Activated CD8-positive, alpha-beta memory T cell treated with anti-CD3 and anti-CD28 coated beads, Interleukin-2, amount 10 ng/mL, durations not matched to agents 7 days and 5 days (primary cell): ENCODE results near the gene PBX1. TPM values are rescaled to one million over a fixed set of nuclear protein-coding genes. Genes with fewer than 3 reads are reported as not detected.
A peak's percentile ranks its signal among the peaks of the same experiment; 100 is the strongest.
"Not testable (repeated sequence)": the region's sequence is repeated elsewhere in the genome, so short reads cannot be mapped to it uniquely, and the experiment has no call there.

Source experiments
- ATAC-seq: fragments of 150-1000 bp; cut with Tn5 transposase; one replicate; pipeline ENCODE4 v1.10.0; 2021; ENCODE audit warnings: moderate library complexity
- CTCF ChIA-PET: fragments of 350-600 bp; sonication (Branson Sonifier 250); formaldehyde crosslinking; loops from one replicate; lab custom pipeline; 2021; ENCODE audit warnings: antibody characterized with exemption; lab: Charles Lee
- DNase-seq: peaks from one replicate; pipeline ENCODE4 v3.0.0-alpha.2; 2020
- H3K27ac Mint-ChIP-seq: one replicate; pipeline ENCODE4 v1.8.0; 2021; ENCODE audit warnings: mild to moderate bottlenecking, mixed read lengths
- H3K27me3 Mint-ChIP-seq: one replicate; pipeline ENCODE4 v1.8.0; 2021; ENCODE audit warnings: mixed read lengths
- H3K36me3 Mint-ChIP-seq: one replicate; pipeline ENCODE4 v1.8.0; 2021; ENCODE audit warnings: mild to moderate bottlenecking, mixed read lengths
- H3K4me1 Mint-ChIP-seq: one replicate; pipeline ENCODE4 v1.8.0; 2021; ENCODE audit warnings: mixed read lengths
- H3K4me3 Mint-ChIP-seq: one replicate; pipeline ENCODE4 v1.8.0; 2021; ENCODE audit warnings: mild to moderate bottlenecking, moderate library complexity, mixed read lengths
- H3K9me3 Mint-ChIP-seq: one replicate; pipeline ENCODE4 v1.8.0; 2022; ENCODE audit warnings: low read depth, mixed read lengths
- total RNA-seq, 2 experiments: library from RNA; stranded (reverse); gene quantifications; one replicate each; pipeline ENCODE4 v1.2.3, GENCODE V29; 2021

PBX1 gene
- total RNA-seq, 2 experiments from 2014 or later, result not detected

DNA sequence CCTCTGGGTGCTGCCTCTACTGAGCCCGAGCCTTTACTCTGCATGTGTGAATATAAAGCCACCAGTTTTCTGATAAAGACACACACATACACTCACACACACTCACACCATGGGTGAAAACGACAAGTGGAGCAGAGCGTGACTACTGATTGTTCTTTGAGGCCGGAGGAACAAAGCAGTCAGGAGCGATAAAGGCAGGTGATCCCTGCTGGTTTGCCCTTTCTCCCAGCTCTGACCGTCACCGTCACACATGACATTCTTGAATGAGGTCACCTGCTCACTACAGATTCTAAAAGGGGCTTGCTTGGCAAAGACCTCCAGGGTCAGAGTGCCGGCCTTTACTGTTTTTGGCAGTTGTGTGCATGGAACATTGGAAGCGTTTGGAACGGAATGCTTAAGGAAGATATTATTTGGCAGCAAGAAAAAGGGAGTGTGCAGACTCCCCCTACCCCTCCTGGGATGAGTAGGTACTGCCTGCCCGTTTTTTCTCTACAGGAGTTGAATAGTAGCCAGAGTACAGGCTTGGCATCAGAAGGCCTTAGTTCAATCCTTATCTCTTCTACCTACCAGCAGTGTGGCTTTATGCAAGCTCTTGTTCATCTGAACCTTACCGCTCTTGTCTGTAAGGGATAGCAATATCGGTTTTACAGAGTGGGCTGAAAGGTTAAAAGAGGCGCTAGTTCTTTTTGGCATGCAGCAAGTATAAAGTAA lies 79.7 kb downstream of the PBX1 start:
- CTCF ChIA-PET, result no interaction called here
- no peak overlapping the region for H3K4me3 Mint-ChIP-seq
- DNase-seq (no peak), ATAC-seq (no peak)
- H3K27ac Mint-ChIP-seq, result no peak overlapping the region
- peaks cover 2% of the 10 kb centered on the region for H3K9me3 Mint-ChIP-seq
- no peaks in the 10 kb centered on the region for H3K27me3 Mint-ChIP-seq
- H3K4me1 Mint-ChIP-seq, result no peaks in the 10 kb centered on the region
- H3K36me3 Mint-ChIP-seq, result no peaks in the 10 kb centered on the region

DNA sequence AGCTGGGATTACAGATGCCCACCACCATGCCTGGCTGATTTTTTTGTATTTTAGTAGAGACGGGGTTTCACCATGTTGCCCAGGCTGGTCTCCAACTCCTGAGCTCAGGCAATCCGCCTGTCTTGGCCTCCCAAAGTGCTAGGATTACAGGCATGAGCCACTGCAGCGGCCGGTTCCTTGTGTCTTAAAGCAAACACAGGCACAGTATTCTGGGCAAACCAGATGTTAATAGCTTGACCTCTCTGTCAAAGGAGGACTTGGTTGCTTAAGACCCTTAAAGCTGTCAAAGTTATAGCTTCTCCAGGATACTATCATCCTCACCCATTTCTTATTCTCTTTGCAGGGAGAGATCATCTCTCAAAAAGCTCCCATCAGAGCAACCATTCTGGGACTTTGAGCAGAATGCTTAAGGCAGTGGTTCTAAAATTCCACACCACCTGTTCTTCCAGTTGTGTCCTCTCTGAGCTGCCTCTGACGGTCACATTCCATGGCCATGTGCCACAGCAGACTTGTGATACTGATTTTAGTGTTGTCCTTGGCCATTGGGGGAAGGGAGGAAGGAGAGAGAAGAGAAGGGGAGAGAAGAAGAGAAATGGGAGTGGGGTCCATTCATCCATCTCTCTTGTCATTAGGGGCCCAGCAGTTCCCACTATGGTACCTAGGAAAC lies 81.8 kb downstream of the PBX1 start:
- no peak for ATAC-seq
- CTCF ChIA-PET, result no interaction called here
- Mint-ChIP-seq H3K36me3 (no peaks in the 10 kb centered on the region), H3K27me3 (no peaks in the 10 kb centered on the region), H3K27ac (no peak overlapping the region), H3K4me3 (no peak overlapping the region), H3K4me1 (no peaks in the 10 kb centered on the region), H3K9me3 (peaks cover 2% of the 10 kb centered on the region)
- no peak for DNase-seq

- no peak for ATAC-seq
- H3K4me1 Mint-ChIP-seq, result no peaks in the 10 kb centered on the region
- H3K36me3 Mint-ChIP-seq, result no peaks in the 10 kb centered on the region
- no peak overlapping the region for H3K27ac Mint-ChIP-seq
- no peak for DNase-seq
- peaks cover 2% of the 10 kb centered on the region for H3K9me3 Mint-ChIP-seq
- H3K27me3 Mint-ChIP-seq, result no peaks in the 10 kb centered on the region
- H3K4me3 Mint-ChIP-seq, result no peak overlapping the region
- CTCF ChIA-PET, result no interaction called here
These were observed 82.4 kb downstream of the PBX1 start for GRCh38 chr1:164641353-164641730.

- no peaks in the 10 kb centered on the region for H3K4me1 Mint-ChIP-seq
- no peak overlapping the region for H3K27ac Mint-ChIP-seq
- H3K36me3 Mint-ChIP-seq, result no peaks in the 10 kb centered on the region
- CTCF ChIA-PET, result no interaction called here
- no peak for ATAC-seq
- H3K27me3 Mint-ChIP-seq, result no peaks in the 10 kb centered on the region
- no peak overlapping the region for H3K4me3 Mint-ChIP-seq
- DNase-seq, result no peak
- peaks cover 2% of the 10 kb centered on the region for H3K9me3 Mint-ChIP-seq
These were observed 84.0 kb downstream of the PBX1 start for GRCh38 chr1:164643018-164643417.

GRCh38 chr1:164644268-164644667 lies 85.3 kb downstream of the PBX1 start:
- Mint-ChIP-seq H3K27ac (no peak overlapping the region), H3K4me1 (no peaks in the 10 kb centered on the region), H3K27me3 (no peaks in the 10 kb centered on the region), H3K4me3 (no peak overlapping the region), H3K9me3 (peaks cover 1% of the 10 kb centered on the region), H3K36me3 (no peaks in the 10 kb centered on the region)
- CTCF ChIA-PET, result no interaction called here
- no peak for DNase-seq
- ATAC-seq, result no peak

DNA sequence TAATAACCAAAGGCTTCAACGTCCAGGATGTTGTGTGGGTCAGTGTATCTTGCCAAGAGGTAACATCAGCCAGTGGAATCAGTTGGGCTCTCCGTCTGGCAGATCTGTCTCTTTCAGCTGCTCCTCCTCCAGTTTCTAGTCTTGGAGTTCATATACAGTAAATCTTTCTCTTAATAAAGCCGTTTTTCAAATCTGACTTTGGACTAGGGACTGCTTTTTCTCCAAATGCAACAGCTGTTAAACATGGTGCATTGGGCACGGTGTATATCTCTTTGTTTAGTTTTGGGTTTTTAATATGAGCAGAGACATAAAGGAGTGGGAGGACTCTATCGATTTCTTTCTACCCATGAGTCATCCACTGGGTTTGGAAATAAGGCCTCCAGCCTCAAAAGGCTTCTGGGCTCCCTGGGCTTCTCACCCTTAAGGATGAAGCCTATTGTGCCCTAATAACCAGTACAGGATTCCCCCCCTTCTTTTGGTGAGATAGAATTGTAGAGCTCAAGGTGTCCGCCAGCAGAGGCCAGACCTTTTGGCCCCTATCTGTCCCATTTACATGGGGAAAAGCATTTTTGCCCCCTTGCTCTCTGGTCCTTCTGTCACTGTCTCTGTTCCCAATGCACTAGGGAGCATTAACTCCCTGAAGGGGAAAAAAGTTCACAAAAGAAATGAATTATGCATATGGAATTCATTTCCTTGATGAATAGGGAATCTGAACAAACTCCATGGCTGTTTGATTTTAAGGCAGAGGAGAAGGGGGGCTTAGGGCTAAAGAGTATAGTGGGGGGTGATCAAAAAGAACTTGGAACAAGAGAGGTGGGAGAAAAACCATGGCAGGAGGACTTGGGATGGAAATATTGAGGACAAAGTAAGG lies 86.0 kb downstream of the PBX1 start:
- Mint-ChIP-seq H3K4me1 (no peaks in the 10 kb centered on the region), H3K36me3 (no peaks in the 10 kb centered on the region), H3K27ac (no peak overlapping the region), H3K4me3 (no peak overlapping the region), H3K27me3 (no peaks in the 10 kb centered on the region), H3K9me3 (no peaks in the 10 kb centered on the region)
- CTCF ChIA-PET, result no interaction called here
- no peak for ATAC-seq
- no peak for DNase-seq

- ATAC-seq (no peak), DNase-seq (no peak)
- H3K4me1 Mint-ChIP-seq, result no peaks in the 10 kb centered on the region
- no peaks in the 10 kb centered on the region for H3K27me3 Mint-ChIP-seq
- CTCF ChIA-PET, result no interaction called here
- no peaks in the 10 kb centered on the region for H3K9me3 Mint-ChIP-seq
- H3K36me3 Mint-ChIP-seq, result no peaks in the 10 kb centered on the region
- H3K27ac Mint-ChIP-seq, result no peak overlapping the region
- H3K4me3 Mint-ChIP-seq, result no peak overlapping the region
These were observed 86.9 kb downstream of the PBX1 start for GRCh38 chr1:164645921-164646320.

DNA sequence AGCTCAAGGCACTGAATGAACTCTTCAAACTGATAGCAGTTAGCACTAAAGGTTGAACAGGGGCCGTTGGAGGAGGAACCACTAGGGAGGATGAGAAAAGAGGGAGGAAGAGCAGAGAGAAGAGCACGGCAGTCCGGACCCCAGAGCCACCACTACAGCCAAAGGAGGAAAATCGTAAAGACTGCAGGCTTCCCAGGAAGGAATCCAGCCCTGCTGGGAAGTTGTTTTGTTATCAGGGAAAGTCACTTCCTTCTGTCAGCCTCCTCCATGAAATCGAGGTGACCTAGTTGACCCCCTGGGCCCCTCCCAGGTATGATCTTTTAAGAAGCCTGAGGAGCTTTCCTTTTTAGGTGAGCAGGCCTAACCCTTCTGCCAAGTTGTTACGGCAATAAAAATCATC lies 88.2 kb downstream of the PBX1 start:
- H3K27ac Mint-ChIP-seq, result no peak overlapping the region
- ATAC-seq (no peak), DNase-seq (no peak)
- no peak overlapping the region for H3K4me3 Mint-ChIP-seq
- CTCF ChIA-PET, result no interaction called here
- no peaks in the 10 kb centered on the region for H3K9me3 Mint-ChIP-seq
- H3K4me1 Mint-ChIP-seq, result peaks cover 6% of the 10 kb centered on the region
- H3K27me3 Mint-ChIP-seq, result no peaks in the 10 kb centered on the region
- H3K36me3 Mint-ChIP-seq, result no peaks in the 10 kb centered on the region

- H3K4me1 Mint-ChIP-seq, result peaks cover 6% of the 10 kb centered on the region
- no peaks in the 10 kb centered on the region for H3K9me3 Mint-ChIP-seq
- DNase-seq (no peak), ATAC-seq (no peak)
- H3K27ac Mint-ChIP-seq, result no peak overlapping the region
- CTCF ChIA-PET, result no interaction called here
- no peaks in the 10 kb centered on the region for H3K27me3 Mint-ChIP-seq
- no peaks in the 10 kb centered on the region for H3K36me3 Mint-ChIP-seq
- no peak overlapping the region for H3K4me3 Mint-ChIP-seq
These were observed 89.7 kb downstream of the PBX1 start for GRCh38 chr1:164648636-164649035.

DNA sequence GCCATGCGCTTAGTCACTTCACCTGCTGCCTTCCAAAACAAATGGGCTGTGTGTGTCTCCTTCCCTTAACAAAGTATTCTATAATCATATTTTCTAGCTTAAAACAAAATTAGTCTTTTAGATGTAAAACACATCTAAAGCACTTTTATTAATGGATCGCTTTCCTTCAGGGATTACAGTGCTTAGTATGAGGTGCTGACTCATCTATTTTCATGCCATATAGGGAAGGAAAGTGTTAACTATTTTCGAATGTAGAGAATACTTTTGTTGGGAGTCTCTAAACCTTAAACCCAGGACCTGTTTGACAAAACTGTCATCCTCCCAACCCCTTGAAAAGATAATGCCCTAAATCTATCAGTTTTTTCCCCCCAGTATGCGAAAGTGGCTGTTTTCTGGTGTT lies 90.2 kb downstream of the PBX1 start:
- Mint-ChIP-seq H3K36me3 (no peaks in the 10 kb centered on the region), H3K4me3 (no peak overlapping the region), H3K9me3 (no peaks in the 10 kb centered on the region), H3K27ac (no peak overlapping the region), H3K27me3 (no peaks in the 10 kb centered on the region), H3K4me1 (peaks cover 6% of the 10 kb centered on the region)
- ATAC-seq, result no peak
- CTCF ChIA-PET, result no interaction called here
- DNase-seq, result no peak

GRCh38 chr1:164650531-164650930 lies 91.5 kb downstream of the PBX1 start:
- CTCF ChIA-PET, result no interaction called here
- H3K36me3 Mint-ChIP-seq, result no peaks in the 10 kb centered on the region
- H3K4me3 Mint-ChIP-seq, result no peak overlapping the region
- H3K27me3 Mint-ChIP-seq, result no peaks in the 10 kb centered on the region
- peaks cover 6% of the 10 kb centered on the region for H3K4me1 Mint-ChIP-seq
- no peak overlapping the region for H3K27ac Mint-ChIP-seq
- no peaks in the 10 kb centered on the region for H3K9me3 Mint-ChIP-seq
- ATAC-seq (no peak), DNase-seq (no peak)

GRCh38 chr1:164651351-164651951 lies 92.5 kb downstream of the PBX1 start:
- no peak for DNase-seq
- Mint-ChIP-seq H3K4me3 (no peak overlapping the region), H3K4me1 (peaks cover 6% of the 10 kb centered on the region), H3K27ac (no peak overlapping the region), H3K9me3 (no peaks in the 10 kb centered on the region), H3K27me3 (no peaks in the 10 kb centered on the region), H3K36me3 (no peaks in the 10 kb centered on the region)
- peak; percentile 20 for ATAC-seq
- CTCF ChIA-PET, result no interaction called here

DNA sequence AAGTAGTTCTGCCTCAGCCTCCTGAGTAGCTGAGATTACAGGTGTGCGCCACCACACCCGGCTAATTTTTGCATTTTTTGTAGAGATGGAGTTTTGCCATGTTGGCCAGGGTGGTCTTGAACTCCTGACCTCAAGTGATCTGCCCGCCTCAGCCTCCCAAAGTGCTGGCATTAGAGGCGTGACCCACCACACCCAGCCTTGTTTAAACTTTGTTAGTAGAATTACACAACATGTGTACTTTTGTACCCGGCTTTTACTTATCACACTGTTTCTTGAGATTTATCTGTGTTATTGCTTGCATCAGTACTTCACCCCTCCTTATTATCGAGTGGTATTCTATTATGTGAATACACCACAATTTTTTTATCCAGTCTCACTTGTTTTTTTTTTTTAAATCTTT lies 94.0 kb downstream of the PBX1 start:
- H3K4me1 Mint-ChIP-seq, H3K27ac Mint-ChIP-seq, ATAC-seq, H3K4me3 Mint-ChIP-seq, H3K9me3 Mint-ChIP-seq, H3K36me3 Mint-ChIP-seq, H3K27me3 Mint-ChIP-seq, CTCF ChIA-PET, DNase-seq: not testable (repeated sequence)
